Measurements from ENCODE around the gene AMY1B. TPM values are rescaled to one million over a fixed set of nuclear protein-coding genes. Genes with fewer than 3 reads are reported as not detected.
"Not testable (repeated sequence)": the region's sequence is repeated elsewhere in the genome, so short reads cannot be mapped to it uniquely, and the experiment has no call there.

AMY1B gene
- total and polyA plus RNA-seq, 2 donors (not counting 1 experiment from before 2014, with no cell fraction given) = not detected

GRCh38 chr1:103707670-103708069, 11.7 kb upstream of the AMY1B start:
- H3K4me1 Mint-ChIP-seq; intact Hi-C loops (cut with micrococcal nuclease); H3K27ac Mint-ChIP-seq; ATAC-seq (ENCODE audit: low read depth); POLR2A ChIA-PET; H3K4me3 Mint-ChIP-seq; H3K4me2 ChIP-seq (replicated peaks; ENCODE audit: low read depth, low read length, poor library complexity, severe bottlenecking); H3K27me3 ChIP-seq (replicated peaks in 1 of 4; ENCODE audit: control extremely low read depth in 1 of 4, control insufficient read depth in 3 of 4, insufficient read depth in 4 of 4, low read length in 3 of 4); H3K4me3 ChIP-seq (ENCODE audit: control extremely low read depth in 1 of 5, extremely low read depth in 1 of 5, insufficient read depth in 1 of 5, low read depth in 2 of 5, low read length in 4 of 5); H3K4me1 ChIP-seq (ENCODE audit: control insufficient read depth in 2 of 2, insufficient read depth in 2 of 2, low read length in 2 of 2); H3K79me2 ChIP-seq (ENCODE audit: control insufficient read depth, insufficient read depth, low read length); H3K27me3 Mint-ChIP-seq; H3K27ac ChIP-seq (ENCODE audit: low read length in 2 of 2); H3K9me3 Mint-ChIP-seq (ENCODE audit: insufficient read depth); CTCF ChIA-PET; H4K20me1 ChIP-seq (ENCODE audit: control insufficient read depth, insufficient read depth, low read length, poor library complexity, severe bottlenecking); H3K9me3 ChIP-seq (ENCODE audit: control extremely low read depth in 1 of 3, control insufficient read depth in 2 of 3, insufficient read depth in 1 of 3, low read length in 2 of 3); H3K36me3 ChIP-seq (replicated peaks in 1 of 2; ENCODE audit: control extremely low read depth in 1 of 2, control insufficient read depth in 1 of 2, extremely low read depth in 1 of 2, insufficient read depth in 2 of 2, low read length in 1 of 2); H2AFZ ChIP-seq (ENCODE audit: insufficient read depth, low read depth, low read length, poor library complexity, severe bottlenecking); DNase-seq; H3K9ac ChIP-seq (ENCODE audit: low read length): not testable (repeated sequence)
- no CpG with 5 or more reads among the region's 3 CpGs for WGBS (ENCODE audit: insufficient coverage)

GRCh38 chr1:103701256-103701655, 5.2 kb upstream of the AMY1B start:
- H3K4me3 Mint-ChIP-seq; POLR2A ChIA-PET; intact Hi-C loops (cut with micrococcal nuclease); DNase-seq; H3K27me3 Mint-ChIP-seq; H3K4me2 ChIP-seq (replicated peaks; ENCODE audit: low read depth, low read length, poor library complexity, severe bottlenecking); H3K27ac Mint-ChIP-seq; H3K9me3 ChIP-seq (ENCODE audit: control extremely low read depth in 1 of 3, control insufficient read depth in 2 of 3, insufficient read depth in 1 of 3, low read length in 2 of 3); H2AFZ ChIP-seq (ENCODE audit: insufficient read depth, low read depth, low read length, poor library complexity, severe bottlenecking); H4K20me1 ChIP-seq (ENCODE audit: control insufficient read depth, insufficient read depth, low read length, poor library complexity, severe bottlenecking); H3K79me2 ChIP-seq (ENCODE audit: control insufficient read depth, insufficient read depth, low read length); H3K9me3 Mint-ChIP-seq (ENCODE audit: insufficient read depth); H3K4me1 Mint-ChIP-seq; H3K4me3 ChIP-seq (ENCODE audit: control extremely low read depth in 1 of 5, extremely low read depth in 1 of 5, insufficient read depth in 1 of 5, low read depth in 2 of 5, low read length in 4 of 5); CTCF ChIA-PET; H3K27ac ChIP-seq (ENCODE audit: low read length in 2 of 2); ATAC-seq (ENCODE audit: low read depth); H3K27me3 ChIP-seq (replicated peaks in 1 of 4; ENCODE audit: control extremely low read depth in 1 of 4, control insufficient read depth in 3 of 4, insufficient read depth in 4 of 4, low read length in 3 of 4); H3K9ac ChIP-seq (ENCODE audit: low read length); H3K4me1 ChIP-seq (ENCODE audit: control insufficient read depth in 2 of 2, insufficient read depth in 2 of 2, low read length in 2 of 2); H3K36me3 ChIP-seq (replicated peaks in 1 of 2; ENCODE audit: control extremely low read depth in 1 of 2, control insufficient read depth in 1 of 2, extremely low read depth in 1 of 2, insufficient read depth in 2 of 2, low read length in 1 of 2): not testable (repeated sequence)
- no CpG with 5 or more reads among the region's 4 CpGs for WGBS (ENCODE audit: insufficient coverage)

GRCh38 chr1:103700669-103701068, 4.7 kb upstream of the AMY1B start:
- H4K20me1 ChIP-seq (ENCODE audit: control insufficient read depth, insufficient read depth, low read length, poor library complexity, severe bottlenecking); H3K9me3 ChIP-seq (ENCODE audit: control extremely low read depth in 1 of 3, control insufficient read depth in 2 of 3, insufficient read depth in 1 of 3, low read length in 2 of 3); H2AFZ ChIP-seq (ENCODE audit: insufficient read depth, low read depth, low read length, poor library complexity, severe bottlenecking); H3K9ac ChIP-seq (ENCODE audit: low read length); POLR2A ChIA-PET; intact Hi-C loops (cut with micrococcal nuclease); H3K4me2 ChIP-seq (replicated peaks; ENCODE audit: low read depth, low read length, poor library complexity, severe bottlenecking); H3K27me3 Mint-ChIP-seq; H3K27ac Mint-ChIP-seq; H3K4me1 ChIP-seq (ENCODE audit: control insufficient read depth in 2 of 2, insufficient read depth in 2 of 2, low read length in 2 of 2); H3K4me1 Mint-ChIP-seq; H3K9me3 Mint-ChIP-seq (ENCODE audit: insufficient read depth); DNase-seq; CTCF ChIA-PET; H3K27me3 ChIP-seq (replicated peaks in 1 of 4; ENCODE audit: control extremely low read depth in 1 of 4, control insufficient read depth in 3 of 4, insufficient read depth in 4 of 4, low read length in 3 of 4); H3K36me3 ChIP-seq (replicated peaks in 1 of 2; ENCODE audit: control extremely low read depth in 1 of 2, control insufficient read depth in 1 of 2, extremely low read depth in 1 of 2, insufficient read depth in 2 of 2, low read length in 1 of 2); H3K4me3 Mint-ChIP-seq; H3K27ac ChIP-seq (ENCODE audit: low read length in 2 of 2); ATAC-seq (ENCODE audit: low read depth); H3K4me3 ChIP-seq (ENCODE audit: control extremely low read depth in 1 of 5, extremely low read depth in 1 of 5, insufficient read depth in 1 of 5, low read depth in 2 of 5, low read length in 4 of 5); H3K79me2 ChIP-seq (ENCODE audit: control insufficient read depth, insufficient read depth, low read length): not testable (repeated sequence)
- no CpG with 5 or more reads among the region's 4 CpGs for WGBS (ENCODE audit: insufficient coverage)

GRCh38 chr1:103697430-103697829, 1.4 kb upstream of the AMY1B start:
- H3K27me3 ChIP-seq (replicated peaks in 1 of 4; ENCODE audit: control extremely low read depth in 1 of 4, control insufficient read depth in 3 of 4, insufficient read depth in 4 of 4, low read length in 3 of 4); H3K4me3 Mint-ChIP-seq; H3K36me3 ChIP-seq (replicated peaks in 1 of 2; ENCODE audit: control extremely low read depth in 1 of 2, control insufficient read depth in 1 of 2, extremely low read depth in 1 of 2, insufficient read depth in 2 of 2, low read length in 1 of 2); H3K9me3 ChIP-seq (ENCODE audit: control extremely low read depth in 1 of 3, control insufficient read depth in 2 of 3, insufficient read depth in 1 of 3, low read length in 2 of 3); H3K4me1 Mint-ChIP-seq; H3K9ac ChIP-seq (ENCODE audit: low read length); H2AFZ ChIP-seq (ENCODE audit: insufficient read depth, low read depth, low read length, poor library complexity, severe bottlenecking); H4K20me1 ChIP-seq (ENCODE audit: control insufficient read depth, insufficient read depth, low read length, poor library complexity, severe bottlenecking); H3K9me3 Mint-ChIP-seq (ENCODE audit: insufficient read depth); CTCF ChIA-PET; H3K4me2 ChIP-seq (replicated peaks; ENCODE audit: low read depth, low read length, poor library complexity, severe bottlenecking); intact Hi-C loops (cut with micrococcal nuclease); H3K79me2 ChIP-seq (ENCODE audit: control insufficient read depth, insufficient read depth, low read length); H3K27me3 Mint-ChIP-seq; H3K27ac ChIP-seq (ENCODE audit: low read length in 2 of 2); ATAC-seq (ENCODE audit: low read depth); H3K27ac Mint-ChIP-seq; POLR2A ChIA-PET; H3K4me3 ChIP-seq (ENCODE audit: control extremely low read depth in 1 of 5, extremely low read depth in 1 of 5, insufficient read depth in 1 of 5, low read depth in 2 of 5, low read length in 4 of 5); H3K4me1 ChIP-seq (ENCODE audit: control insufficient read depth in 2 of 2, insufficient read depth in 2 of 2, low read length in 2 of 2); DNase-seq: not testable (repeated sequence)
- WGBS (ENCODE audit: insufficient coverage) = no CpG with 5 or more reads among the region's 6 CpGs
